Measurements from ENCODE around the gene EZR. TPM values are rescaled to one million over a fixed set of nuclear protein-coding genes. Genes with fewer than 3 reads are reported as not detected.

The EZR gene
- total RNA-seq, 6 donors from 2014 or later, result 188 to 810 (median 346) TPM

DNA sequence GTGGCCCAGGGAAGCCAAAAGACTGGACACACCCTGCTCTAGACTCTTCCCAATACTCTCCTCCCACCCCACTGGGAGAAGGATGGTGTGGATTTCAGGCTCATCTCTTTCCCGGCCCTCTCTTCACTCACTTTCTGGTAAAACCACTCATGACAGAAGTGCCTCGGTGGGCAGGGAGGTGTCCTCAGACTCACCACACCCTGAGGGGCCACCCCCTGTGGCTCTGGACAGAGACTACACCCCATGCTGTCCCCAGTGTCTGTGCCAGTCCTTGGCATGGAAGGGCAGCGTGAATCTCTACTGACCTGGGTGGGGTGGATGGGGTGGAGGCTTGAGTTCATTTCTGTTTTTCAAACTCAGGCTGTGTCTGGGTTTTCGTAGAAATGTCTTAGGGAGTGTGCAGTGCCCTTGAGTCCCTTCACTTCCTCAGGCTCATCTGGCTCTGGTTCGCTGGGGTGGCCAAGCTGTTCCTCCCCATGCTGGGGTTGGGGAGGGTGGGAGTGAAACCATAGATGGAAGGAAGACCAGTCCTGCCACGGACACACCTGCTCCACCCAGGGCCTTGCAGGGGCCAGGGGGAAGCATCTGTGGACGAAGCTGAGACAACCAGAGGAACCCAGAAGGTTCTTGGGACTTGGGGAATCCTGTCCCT lies 59.1 kb downstream of the EZR start:
- ATAC-seq (ENCODE audit: low FRiP score in 2 of 2) (peak in 1 of 2 donors; percentile 14), DNase-seq (no peak)
- no peaks in the 10 kb centered on the region for H3K27me3 ChIP-seq
- TF ChIP-seq EP300 (IDR thresholded peaks at IDR 0.05) (no peak), POLR2A (IDR thresholded peaks at IDR 0.05) (no peak), POLR2AphosphoS5 (IDR thresholded peaks at IDR 0.05) (no peak)
- TF ChIP-seq, protein P1, sequence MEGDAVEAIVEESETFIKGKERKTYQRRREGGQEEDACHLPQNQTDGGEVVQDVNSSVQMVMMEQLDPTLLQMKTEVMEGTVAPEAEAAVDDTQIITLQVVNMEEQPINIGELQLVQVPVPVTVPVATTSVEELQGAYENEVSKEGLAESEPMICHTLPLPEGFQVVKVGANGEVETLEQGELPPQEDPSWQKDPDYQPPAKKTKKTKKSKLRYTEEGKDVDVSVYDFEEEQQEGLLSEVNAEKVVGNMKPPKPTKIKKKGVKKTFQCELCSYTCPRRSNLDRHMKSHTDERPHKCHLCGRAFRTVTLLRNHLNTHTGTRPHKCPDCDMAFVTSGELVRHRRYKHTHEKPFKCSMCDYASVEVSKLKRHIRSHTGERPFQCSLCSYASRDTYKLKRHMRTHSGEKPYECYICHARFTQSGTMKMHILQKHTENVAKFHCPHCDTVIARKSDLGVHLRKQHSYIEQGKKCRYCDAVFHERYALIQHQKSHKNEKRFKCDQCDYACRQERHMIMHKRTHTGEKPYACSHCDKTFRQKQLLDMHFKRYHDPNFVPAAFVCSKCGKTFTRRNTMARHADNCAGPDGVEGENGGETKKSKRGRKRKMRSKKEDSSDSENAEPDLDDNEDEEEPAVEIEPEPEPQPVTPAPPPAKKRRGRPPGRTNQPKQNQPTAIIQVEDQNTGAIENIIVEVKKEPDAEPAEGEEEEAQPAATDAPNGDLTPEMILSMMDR (IDR thresholded peaks at IDR 0.05), result no peak
- no peaks in the 10 kb centered on the region for H3K4me1 ChIP-seq
- no peaks in the 10 kb centered on the region for H3K9me3 ChIP-seq
- no peak overlapping the region for H3K4me3 ChIP-seq
- no peak overlapping the region for H3K27ac ChIP-seq
- H3K36me3 ChIP-seq, result peaks cover 2 to 32% (median 10%) of the 10 kb centered on the region in 4 donors
- WGBS, 2 donors, result 79 to 85% methylated on average over 5 to 7 of the region's 7 CpGs

DNA sequence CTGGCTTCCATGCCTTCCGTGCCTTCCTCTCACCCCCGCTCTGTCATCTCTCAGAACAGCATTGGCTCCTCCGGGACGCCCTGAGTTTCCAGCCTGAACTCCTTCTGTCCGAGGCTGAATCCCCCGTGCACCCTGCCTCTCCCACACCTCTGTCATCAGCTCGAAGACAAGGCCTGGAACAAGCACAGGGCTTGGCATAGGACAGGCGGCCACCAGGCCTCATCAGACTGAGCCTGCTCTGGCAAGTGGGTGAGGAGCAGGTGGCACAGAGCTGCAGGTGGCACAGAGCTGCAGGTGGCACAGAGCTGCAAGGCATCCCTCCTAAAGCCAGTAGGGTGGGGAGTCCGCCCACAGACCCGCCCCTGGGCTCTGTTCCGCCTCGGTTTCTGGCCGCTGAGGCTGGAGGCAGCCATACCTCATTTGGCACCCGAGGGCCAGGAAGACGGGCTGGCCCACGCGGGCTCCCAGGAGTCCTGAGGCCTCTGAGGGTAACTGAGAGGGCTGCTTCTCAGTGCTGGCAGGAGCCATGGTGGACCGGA lies 60.2 kb downstream of the EZR start:
- Histone ChIP-seq H3K4me3 (no peak overlapping the region), H3K36me3 (peaks cover 0 to 22% (median 2%) of the 10 kb centered on the region in 4 donors), H3K9me3 (no peaks in the 10 kb centered on the region), H3K27me3 (no peaks in the 10 kb centered on the region), H3K4me1 (no peaks in the 10 kb centered on the region), H3K27ac (no peak overlapping the region)
- TF ChIP-seq, protein P1 (IDR thresholded peaks at IDR 0.05), result no peak
- no peak for DNase-seq
- no peak for ATAC-seq (ENCODE audit: low FRiP score in 2 of 2)
- 82 to 83% methylated on average over 8 to 18 of the region's 18 CpGs for WGBS, 2 donors

DNA sequence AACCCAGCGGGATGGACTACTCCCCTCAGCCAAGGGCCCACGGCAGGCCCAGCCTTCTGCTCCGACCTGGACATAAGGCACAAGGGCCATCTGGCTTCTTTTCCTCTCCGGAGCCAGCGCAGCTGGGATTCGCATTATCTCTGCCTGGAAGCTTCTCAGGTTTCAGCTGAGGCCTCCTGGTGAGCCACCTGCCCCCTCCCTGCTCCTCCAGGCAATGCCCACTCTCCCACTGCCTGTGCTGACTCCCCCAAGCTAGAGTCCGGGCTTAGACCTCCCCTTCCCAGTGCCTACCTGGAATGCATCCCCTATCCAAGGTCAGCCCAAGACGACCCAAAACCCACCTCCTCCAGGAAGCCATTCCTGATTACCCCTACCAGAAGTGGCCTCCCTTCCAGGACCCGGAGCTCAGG lies 60.7 kb downstream of the EZR start:
- TF ChIP-seq POLR2A (IDR thresholded peaks at IDR 0.05) (no peak), POLR2AphosphoS5 (IDR thresholded peaks at IDR 0.05) (no peak), EP300 (IDR thresholded peaks at IDR 0.05) (no peak)
- TF ChIP-seq, protein P1 (IDR thresholded peaks at IDR 0.05), result no peak

DNA sequence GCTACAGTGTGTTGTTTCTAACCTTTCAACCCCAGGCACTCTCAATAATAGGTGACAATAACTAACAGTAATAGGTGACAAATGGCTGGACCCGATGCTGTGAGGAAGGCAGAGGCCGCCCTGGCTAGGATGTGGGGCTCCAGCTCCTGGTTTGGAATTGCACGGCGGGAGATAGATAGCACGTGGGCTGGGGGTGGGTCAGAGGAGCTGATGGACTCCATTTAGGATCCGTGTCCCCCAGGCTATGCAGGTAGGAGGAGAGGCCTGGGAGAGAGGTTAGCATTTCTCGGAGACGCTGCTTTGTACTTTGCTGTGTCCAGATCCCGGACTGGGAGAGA lies 61.4 kb downstream of the EZR start:
- ATAC-seq (ENCODE audit: low FRiP score in 2 of 2) (no peak), DNase-seq (no peak)
- Histone ChIP-seq H3K9me3 (no peaks in the 10 kb centered on the region), H3K4me3 (no peak overlapping the region), H3K4me1 (no peaks in the 10 kb centered on the region), H3K36me3 (peaks cover 0 to 22% (median 0%) of the 10 kb centered on the region in 4 donors), H3K27ac (no peak overlapping the region), H3K27me3 (no peaks in the 10 kb centered on the region)
- 81 to 88% methylated on average over 9 of the region's 9 CpGs for WGBS, 2 donors
- TF ChIP-seq POLR2AphosphoS5 (IDR thresholded peaks at IDR 0.05), result no peak
- no peak for TF ChIP-seq POLR2A (IDR thresholded peaks at IDR 0.05)
- TF ChIP-seq EP300 (IDR thresholded peaks at IDR 0.05), result no peak
- TF ChIP-seq, protein P1 (IDR thresholded peaks at IDR 0.05), result no peak

More for the DNA sequence above, 60.7 kb downstream of the EZR start:
- Histone ChIP-seq H3K4me3 (no peak overlapping the region), H3K36me3 (peaks cover 0 to 22% (median under 1%) of the 10 kb centered on the region in 4 donors), H3K9me3 (no peaks in the 10 kb centered on the region), H3K4me1 (no peaks in the 10 kb centered on the region), H3K27me3 (no peaks in the 10 kb centered on the region), H3K27ac (no peak overlapping the region)
- no peak for ATAC-seq (ENCODE audit: low FRiP score in 2 of 2)
- 71% methylated on average over 9 of the region's 9 CpGs for WGBS, 2 donors
- no peak for DNase-seq
